DMS53 treated with DMSO at 0.1 percent for 48 hours (cell line): ENCODE results near the gene CD244.
A peak's percentile ranks its signal among the peaks of the same experiment; 100 is the strongest.
"Not testable (repeated sequence)": the region's sequence is repeated elsewhere in the genome, so short reads cannot be mapped to it uniquely, and the experiment has no call there.

Experiments
- DNase-seq: peaks from one replicate; lab custom pipeline; 2025; ENCODE audit not compliant: unreplicated experiment; lab: John Stamatoyannopoulos, UW

Gene CD244

GRCh38 chr1:160862203-160863060 lies at the start of gene CD244:
TSS of gene CD244 (minus strand) at chr1:160862887. CDS start at chr1:160862677, 210 bp downstream.
- no peak for DNase-seq

- DNase-seq, result no peak
Observed at GRCh38 chr1:160911925-160912324, 49.2 kb upstream of the CD244 start.

GRCh38 chr1:160911441-160911840 lies 48.8 kb upstream of the CD244 start:
- no peak for DNase-seq

- peak; percentile 16 for DNase-seq
Observed at GRCh38 chr1:160910170-160910750, 47.6 kb upstream of the CD244 start.

GRCh38 chr1:160907976-160908375 lies 45.3 kb upstream of the CD244 start:
- no peak for DNase-seq

GRCh38 chr1:160905617-160905989 lies 42.9 kb upstream of the CD244 start:
- no peak for DNase-seq

GRCh38 chr1:160904783-160905616 lies 42.3 kb upstream of the CD244 start:
- no peak for DNase-seq

GRCh38 chr1:160902251-160902650 lies 39.6 kb upstream of the CD244 start:
- not testable (repeated sequence) for DNase-seq

GRCh38 chr1:160901768-160902167 lies 39.1 kb upstream of the CD244 start:
- DNase-seq, result no peak

- not testable (repeated sequence) for DNase-seq
Observed at GRCh38 chr1:160900683-160901082, 38.0 kb upstream of the CD244 start.

- not testable (repeated sequence) for DNase-seq
Observed at GRCh38 chr1:160894368-160895135, 31.9 kb upstream of the CD244 start.

- no peak for DNase-seq
Observed at GRCh38 chr1:160891474-160891873, 28.8 kb upstream of the CD244 start.

- DNase-seq, result peak; percentile 76
Observed at GRCh38 chr1:160888926-160889325, 26.2 kb upstream of the CD244 start.

GRCh38 chr1:160887071-160887470 lies 24.4 kb upstream of the CD244 start:
- DNase-seq, result no peak

- DNase-seq, result no peak
Observed at GRCh38 chr1:160885042-160885441, 22.4 kb upstream of the CD244 start, which contains the start of gene ITLN1. TSS of gene ITLN1 (minus strand) at chr1:160885180. CDS start at chr1:160884877, 303 bp downstream.

GRCh38 chr1:160884579-160884978 lies 21.9 kb upstream of the CD244 start:
- no peak for DNase-seq

GRCh38 chr1:160883581-160884513 lies 21.2 kb upstream of the CD244 start:
- no peak for DNase-seq

GRCh38 chr1:160882582-160882981 lies 19.9 kb upstream of the CD244 start:
- no peak for DNase-seq

- DNase-seq, result not testable (repeated sequence)
Observed at GRCh38 chr1:160881264-160881663, 18.6 kb upstream of the CD244 start.

- no peak for DNase-seq
Observed at GRCh38 chr1:160880216-160880615, 17.5 kb upstream of the CD244 start.
